SU-DHL-6 (cell line): ENCODE results near the gene MEFV.

Experiments used
- EZH2phosphoT487 ChIP-seq: fragments of 200-600 bp; sonication (generic), shearing (Covaris generic); conservative IDR thresholded peaks from 2 replicates; pipeline ENCODE4 v1.6.1; 2018; ENCODE audit warnings: mild to moderate bottlenecking, antibody characterized with exemption, low read length, moderate library complexity, mixed read lengths
- TF ChIP-seq, protein P1 (sequence below): fragments of 200-600 bp; sonication (generic); IDR thresholded peaks from one replicate; pipeline ENCODE4 v1.5.1; 2017; ENCODE audit warnings: antibody characterized with exemption, mild to moderate bottlenecking, low read length, moderate library complexity; ENCODE audit not compliant: insufficient read depth, poor library complexity, severe bottlenecking

DNA sequence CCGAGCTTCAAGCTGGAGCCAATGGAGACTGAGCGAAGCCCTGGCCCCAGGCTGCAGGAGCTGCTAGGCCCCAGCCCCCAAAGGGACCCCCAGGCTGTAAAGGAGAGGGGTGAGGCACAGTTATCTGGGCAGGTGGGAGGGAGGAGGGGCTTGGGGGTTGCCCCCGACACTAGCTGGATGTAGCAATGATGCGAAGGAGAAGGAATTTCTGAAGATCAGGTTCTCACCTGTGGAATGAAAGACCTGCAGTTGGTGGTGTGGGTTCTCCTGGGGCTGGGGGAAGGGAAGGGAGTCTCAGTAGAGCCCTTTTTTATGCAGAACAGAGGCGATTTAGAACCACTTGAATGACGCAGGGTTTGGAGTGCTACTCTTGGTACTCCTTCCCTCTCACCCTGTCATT lies 28.7 kb upstream of the MEFV start:
- TF ChIP-seq, protein P1, sequence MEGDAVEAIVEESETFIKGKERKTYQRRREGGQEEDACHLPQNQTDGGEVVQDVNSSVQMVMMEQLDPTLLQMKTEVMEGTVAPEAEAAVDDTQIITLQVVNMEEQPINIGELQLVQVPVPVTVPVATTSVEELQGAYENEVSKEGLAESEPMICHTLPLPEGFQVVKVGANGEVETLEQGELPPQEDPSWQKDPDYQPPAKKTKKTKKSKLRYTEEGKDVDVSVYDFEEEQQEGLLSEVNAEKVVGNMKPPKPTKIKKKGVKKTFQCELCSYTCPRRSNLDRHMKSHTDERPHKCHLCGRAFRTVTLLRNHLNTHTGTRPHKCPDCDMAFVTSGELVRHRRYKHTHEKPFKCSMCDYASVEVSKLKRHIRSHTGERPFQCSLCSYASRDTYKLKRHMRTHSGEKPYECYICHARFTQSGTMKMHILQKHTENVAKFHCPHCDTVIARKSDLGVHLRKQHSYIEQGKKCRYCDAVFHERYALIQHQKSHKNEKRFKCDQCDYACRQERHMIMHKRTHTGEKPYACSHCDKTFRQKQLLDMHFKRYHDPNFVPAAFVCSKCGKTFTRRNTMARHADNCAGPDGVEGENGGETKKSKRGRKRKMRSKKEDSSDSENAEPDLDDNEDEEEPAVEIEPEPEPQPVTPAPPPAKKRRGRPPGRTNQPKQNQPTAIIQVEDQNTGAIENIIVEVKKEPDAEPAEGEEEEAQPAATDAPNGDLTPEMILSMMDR = no peak
- TF ChIP-seq EZH2phosphoT487 = no peak
